ENCODE results near the gene AFF3. TPM values are rescaled to one million over a fixed set of nuclear protein-coding genes. Genes with fewer than 3 reads are reported as not detected.
"Not testable (repeated sequence)": the region's sequence is repeated elsewhere in the genome, so short reads cannot be mapped to it uniquely, and the experiment has no call there.

The AFF3 gene
- total and polyA plus RNA-seq, 5 donors, result 4.0 to 22.0 (median 17.8) TPM

DNA sequence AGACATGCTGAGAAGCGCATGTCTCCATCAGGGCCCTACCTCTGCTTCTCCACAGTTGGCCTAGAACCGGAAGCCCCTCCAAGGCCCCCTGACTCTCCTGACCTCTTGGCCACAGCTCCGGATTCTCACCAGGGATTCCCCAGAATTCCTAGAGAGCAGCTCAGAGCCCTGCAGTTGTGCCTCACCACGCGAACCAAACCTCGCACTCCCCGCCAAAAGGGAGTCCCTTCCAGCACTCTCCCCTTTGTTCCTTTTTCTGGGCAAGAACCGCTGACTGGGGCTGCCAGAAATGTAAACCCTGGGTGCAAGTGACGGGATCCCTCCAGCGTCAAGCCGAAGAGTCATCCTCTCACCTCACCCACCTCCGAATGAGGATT, 36.7 kb downstream of the AFF3 start:
- WGBS, result 28% methylated on average over 12 of the region's 12 CpGs
- H3K27me3 ChIP-seq (ENCODE audit: control insufficient read depth, insufficient read depth), result no peaks in the 10 kb centered on the region
- peak; percentile 16 to 34 for ATAC-seq
- peak in 2 of 3 donors; percentile 46 to 55 for DNase-seq
- intact Hi-C loops (cut with DNase I), result no loop called here
- H3K27ac ChIP-seq (ENCODE audit: low read length), result no peak overlapping the region
- no peaks in the 10 kb centered on the region for H3K4me1 ChIP-seq (ENCODE audit: control insufficient read depth, insufficient read depth, low read length)
- peak overlapping the region; percentile 94 for H3K4me3 ChIP-seq (ENCODE audit: low read length)
- H3K9me3 ChIP-seq (ENCODE audit: control insufficient read depth, low read length), result no peaks in the 10 kb centered on the region

- Histone ChIP-seq H3K4me1 (ENCODE audit: control insufficient read depth, insufficient read depth, low read length) (no peaks in the 10 kb centered on the region), H3K27ac (ENCODE audit: low read length) (peak overlapping the region; percentile 26), H3K9me3 (ENCODE audit: control insufficient read depth, low read length) (no peaks in the 10 kb centered on the region), H3K4me3 (ENCODE audit: low read length) (peak overlapping the region; percentile 94), H3K27me3 (ENCODE audit: control insufficient read depth, insufficient read depth) (no peaks in the 10 kb centered on the region)
- ATAC-seq, result peak; percentile 56 to 72
- DNase-seq, result peak; percentile 16 to 70 (median 62)
- WGBS, result under 1% methylated on average over 110 of the region's 119 CpGs
- intact Hi-C loops (cut with DNase I), result no loop called here
These were observed 37.4 kb downstream of the AFF3 start for GRCh38 chr2:100104718-100105677.

DNA sequence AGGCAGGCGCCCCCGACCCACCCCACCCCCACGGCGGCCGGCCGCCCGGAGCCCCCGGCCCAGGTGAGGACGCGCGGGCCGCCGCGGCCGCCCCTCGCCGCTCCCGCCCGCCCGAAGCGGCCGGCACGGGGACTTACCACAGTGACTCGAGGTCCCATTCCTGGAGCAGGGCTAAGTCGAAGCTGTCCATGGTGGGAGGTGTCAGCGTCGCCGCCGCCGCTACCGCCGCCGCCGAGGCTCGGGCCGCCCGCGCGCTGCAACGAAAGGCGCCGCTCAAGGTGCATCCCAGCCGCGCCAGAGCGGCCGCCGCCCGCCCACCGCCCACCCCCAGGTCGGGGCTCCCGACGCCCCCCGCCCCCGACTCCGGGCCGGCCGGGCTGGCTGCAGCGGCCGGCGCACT, 38.1 kb downstream of the AFF3 start:
- H3K27ac ChIP-seq (ENCODE audit: low read length); intact Hi-C loops (cut with DNase I); H3K27me3 ChIP-seq (ENCODE audit: control insufficient read depth, insufficient read depth); H3K9me3 ChIP-seq (ENCODE audit: control insufficient read depth, low read length); H3K4me1 ChIP-seq (ENCODE audit: control insufficient read depth, insufficient read depth, low read length): not testable (repeated sequence)
- peak overlapping the region; percentile 94 for H3K4me3 ChIP-seq (ENCODE audit: low read length)
- WGBS, result under 1% methylated on average over 24 of the region's 60 CpGs
- DNase-seq, result peak in 2 of 3 donors; percentile 53 to 57
- ATAC-seq, result peak; percentile 41 to 54

DNA sequence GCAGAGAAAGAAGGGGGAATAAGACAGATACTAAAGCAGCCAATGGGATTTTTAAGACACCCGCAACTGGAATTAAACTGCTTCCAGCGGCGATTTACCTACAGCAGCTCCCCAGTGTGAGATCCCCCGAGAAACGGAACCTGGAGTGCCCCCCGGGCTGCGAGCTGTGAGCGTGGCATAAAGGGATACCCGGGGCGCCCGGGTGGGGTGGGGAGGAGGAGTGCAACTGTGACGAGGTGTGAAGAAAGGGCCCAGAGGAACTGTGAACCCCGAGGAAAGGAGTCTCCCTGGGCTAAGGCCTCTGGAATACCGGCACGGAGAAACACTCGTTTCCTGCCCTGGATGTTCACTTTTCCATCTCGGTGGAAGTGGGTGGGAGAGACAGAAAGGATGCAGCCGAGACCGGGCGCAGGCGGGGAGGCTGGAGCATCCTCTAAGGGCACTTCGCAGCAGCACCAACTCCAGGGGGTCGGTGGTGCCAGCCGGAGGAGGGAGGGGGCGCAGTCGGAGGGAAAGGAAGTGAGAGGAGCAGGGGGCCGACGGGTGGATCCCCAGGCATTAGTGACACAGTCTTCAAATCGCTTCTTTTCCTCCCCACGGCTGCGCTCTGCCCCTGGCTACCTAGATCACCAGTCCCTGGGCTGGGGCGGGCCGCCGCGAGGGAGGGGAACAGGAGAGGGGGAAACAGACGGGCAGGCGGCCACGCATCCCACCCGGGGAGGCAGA, 38.7 kb downstream of the AFF3 start:
- DNase-seq (peak in 1 of 3 donors; percentile 39), ATAC-seq (peak; percentile 39 to 41)
- H3K4me1 ChIP-seq (ENCODE audit: control insufficient read depth, insufficient read depth, low read length); H3K9me3 ChIP-seq (ENCODE audit: control insufficient read depth, low read length); H3K27ac ChIP-seq (ENCODE audit: low read length); intact Hi-C loops (cut with DNase I); H3K27me3 ChIP-seq (ENCODE audit: control insufficient read depth, insufficient read depth): not testable (repeated sequence)
- H3K4me3 ChIP-seq (ENCODE audit: low read length), result peak overlapping the region; percentile 20
- WGBS, result 14% methylated on average over 30 of the region's 39 CpGs

DNA sequence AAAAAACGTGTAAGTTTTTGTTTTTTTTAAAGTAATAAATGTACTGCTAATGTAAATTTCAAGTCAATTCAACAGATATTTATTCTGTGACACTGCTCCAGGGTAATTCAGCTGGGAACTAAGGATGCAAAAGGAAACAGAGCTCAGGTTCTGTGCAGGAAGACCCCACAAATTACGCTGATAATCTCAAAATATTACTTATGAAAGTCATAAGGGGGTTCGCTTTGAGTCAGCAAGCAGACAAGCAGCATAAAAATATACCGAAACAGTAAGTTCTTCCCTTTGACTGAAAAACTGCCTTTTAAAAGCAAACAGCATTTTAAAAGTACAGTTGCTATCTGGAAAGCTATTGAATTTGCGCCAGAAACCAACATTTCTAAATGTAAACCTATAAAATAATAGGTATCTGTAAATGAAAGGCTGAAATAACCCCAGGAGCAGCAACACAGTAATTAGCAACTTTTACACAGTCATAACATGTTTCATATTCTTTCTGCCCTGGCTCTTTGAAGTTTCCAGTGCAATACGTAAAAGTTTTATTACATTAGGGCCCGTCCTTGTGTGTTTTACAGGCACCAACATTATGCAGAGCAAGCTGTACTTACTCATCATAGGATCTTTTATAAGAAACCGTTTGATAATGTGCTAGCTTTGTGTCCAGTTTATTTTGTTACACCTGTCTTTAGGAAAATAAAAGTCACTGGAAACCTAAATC, 39.8 kb downstream of the AFF3 start:
- intact Hi-C loops (cut with DNase I); H3K9me3 ChIP-seq (ENCODE audit: control insufficient read depth, low read length); H3K27ac ChIP-seq (ENCODE audit: low read length); H3K4me3 ChIP-seq (ENCODE audit: low read length); H3K27me3 ChIP-seq (ENCODE audit: control insufficient read depth, insufficient read depth); H3K4me1 ChIP-seq (ENCODE audit: control insufficient read depth, insufficient read depth, low read length); DNase-seq; ATAC-seq: not testable (repeated sequence)
- WGBS, result 46% methylated on average over 3 of the region's 8 CpGs

DNA sequence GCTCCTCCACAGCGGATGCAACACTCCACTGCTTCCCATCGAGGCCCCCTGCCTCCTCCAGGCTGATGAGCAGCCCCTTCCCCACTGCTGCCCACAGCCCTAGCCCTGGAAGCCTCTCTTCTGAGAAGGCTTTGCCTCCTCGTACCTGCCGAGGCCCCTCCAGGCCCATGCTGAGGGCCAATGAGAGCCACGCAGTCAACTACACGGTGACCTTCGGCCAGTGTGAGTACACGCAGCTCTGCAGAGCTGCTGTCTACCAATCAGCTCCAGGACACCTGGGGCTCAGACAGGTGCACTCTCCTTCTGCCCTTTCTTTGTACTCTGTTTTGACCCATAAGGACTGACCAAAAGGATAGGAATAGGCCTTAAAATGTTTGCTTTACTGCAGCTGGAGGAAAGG, 43.5 kb downstream of the AFF3 start:
- 81% methylated on average over 6 of the region's 8 CpGs for WGBS
- H3K27me3 ChIP-seq (ENCODE audit: control insufficient read depth, insufficient read depth); H3K27ac ChIP-seq (ENCODE audit: low read length); DNase-seq; H3K4me1 ChIP-seq (ENCODE audit: control insufficient read depth, insufficient read depth, low read length); intact Hi-C loops (cut with DNase I); H3K4me3 ChIP-seq (ENCODE audit: low read length); H3K9me3 ChIP-seq (ENCODE audit: control insufficient read depth, low read length); ATAC-seq: not testable (repeated sequence)

DNA sequence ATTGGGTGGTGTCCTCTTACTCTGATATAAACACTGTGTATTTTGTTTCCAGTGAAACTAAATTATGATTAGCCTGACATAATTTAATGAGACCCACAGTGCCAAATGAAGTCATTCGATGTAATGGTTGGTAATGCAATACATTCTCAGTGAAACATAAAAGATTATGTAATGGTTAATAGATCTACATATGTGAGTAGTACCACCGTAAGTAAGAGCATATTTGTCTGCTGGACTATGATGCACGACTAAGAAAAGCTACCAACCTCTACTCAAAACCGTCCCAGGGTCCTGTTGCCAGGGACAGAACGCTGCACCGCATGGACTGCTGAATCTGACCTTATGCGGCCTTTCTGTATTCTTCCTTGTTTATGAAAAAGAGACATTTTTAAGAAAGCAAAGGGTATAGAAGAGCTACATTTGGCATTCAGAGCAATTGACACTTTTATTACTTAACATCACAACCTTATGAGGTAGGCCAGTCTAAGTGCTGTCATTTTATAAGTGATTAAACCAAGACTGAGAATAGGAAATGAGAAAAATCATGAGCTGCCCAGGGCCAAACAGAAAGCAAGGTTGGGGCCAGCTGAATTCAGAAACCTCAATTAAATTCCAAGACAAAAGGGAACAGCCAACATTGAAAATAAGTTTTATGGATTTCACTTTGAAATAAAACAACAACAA, 44.6 kb downstream of the AFF3 start:
- H3K27ac ChIP-seq (ENCODE audit: low read length); ATAC-seq; H3K27me3 ChIP-seq (ENCODE audit: control insufficient read depth, insufficient read depth); H3K9me3 ChIP-seq (ENCODE audit: control insufficient read depth, low read length); H3K4me3 ChIP-seq (ENCODE audit: low read length); DNase-seq; intact Hi-C loops (cut with DNase I); H3K4me1 ChIP-seq (ENCODE audit: control insufficient read depth, insufficient read depth, low read length): not testable (repeated sequence)
- WGBS, result no CpG with 5 or more reads among the region's 7 CpGs

DNA sequence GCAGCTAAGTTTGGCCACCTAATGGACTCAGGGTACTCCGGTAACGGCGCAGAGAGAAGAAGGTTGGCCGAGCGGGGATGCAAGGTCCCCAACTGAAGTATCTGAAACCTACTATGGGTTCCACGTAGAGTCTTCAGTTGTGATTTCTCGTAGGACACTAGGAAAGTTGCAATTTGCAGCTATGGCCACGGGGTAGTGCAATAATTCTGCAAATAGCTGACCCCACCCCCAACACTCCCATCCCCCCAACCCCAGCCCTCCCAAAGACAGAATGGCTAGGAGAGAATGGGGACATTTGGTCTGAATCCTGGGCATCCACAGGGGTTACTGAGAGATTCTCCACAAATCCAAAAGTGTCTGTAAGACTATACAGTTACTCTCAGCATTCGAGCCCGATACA, 46.5 kb downstream of the AFF3 start:
- ATAC-seq; H3K9me3 ChIP-seq (ENCODE audit: control insufficient read depth, low read length); intact Hi-C loops (cut with DNase I); H3K27ac ChIP-seq (ENCODE audit: low read length); H3K4me3 ChIP-seq (ENCODE audit: low read length); DNase-seq; H3K4me1 ChIP-seq (ENCODE audit: control insufficient read depth, insufficient read depth, low read length); H3K27me3 ChIP-seq (ENCODE audit: control insufficient read depth, insufficient read depth): not testable (repeated sequence)
- 89% methylated on average over 8 of the region's 10 CpGs for WGBS

DNA sequence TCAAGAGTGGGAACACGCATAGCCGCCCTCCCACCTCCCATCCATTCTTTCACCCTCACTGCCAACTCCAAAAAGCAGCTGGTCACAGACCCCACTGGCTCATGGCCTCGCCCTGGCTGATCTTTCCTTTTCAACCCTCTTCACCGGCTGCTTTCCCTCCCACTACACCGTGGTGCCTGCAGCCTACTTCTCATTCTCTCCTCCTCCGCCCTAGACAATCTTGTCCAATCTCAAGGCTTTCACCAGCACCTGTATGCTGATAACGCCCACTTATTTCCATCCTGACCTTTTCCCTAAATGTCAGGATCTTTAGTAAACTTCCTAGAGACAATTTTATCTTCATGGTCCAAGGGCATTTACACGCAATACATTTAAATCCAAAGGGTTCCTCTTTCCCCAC, 50.6 kb downstream of the AFF3 start:
- ATAC-seq; H3K27me3 ChIP-seq (ENCODE audit: control insufficient read depth, insufficient read depth); intact Hi-C loops (cut with DNase I); H3K27ac ChIP-seq (ENCODE audit: low read length); H3K4me1 ChIP-seq (ENCODE audit: control insufficient read depth, insufficient read depth, low read length); H3K9me3 ChIP-seq (ENCODE audit: control insufficient read depth, low read length); DNase-seq; H3K4me3 ChIP-seq (ENCODE audit: low read length): not testable (repeated sequence)
- WGBS, result 84% methylated on average over 5 of the region's 8 CpGs

DNA sequence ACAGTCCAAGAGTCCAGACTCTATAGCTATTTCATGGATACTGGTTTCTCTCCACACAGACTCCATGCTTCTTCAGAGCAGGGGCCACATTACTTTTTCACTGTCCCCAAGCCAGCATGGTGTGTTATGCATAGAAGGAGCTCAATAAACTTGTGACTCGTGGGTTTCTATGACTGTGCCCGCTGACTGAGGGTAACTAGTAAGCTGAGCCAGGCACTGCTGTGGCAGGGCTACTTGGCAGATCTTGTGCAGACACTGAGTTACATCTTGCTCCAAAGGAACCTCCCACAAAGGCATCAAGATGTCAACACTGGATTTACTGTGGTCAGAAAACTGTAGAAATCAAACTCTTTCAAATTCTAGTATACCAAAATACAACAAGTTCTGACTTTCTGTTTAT, 56.6 kb downstream of the AFF3 start:
- DNase-seq; H3K27me3 ChIP-seq (ENCODE audit: control insufficient read depth, insufficient read depth); ATAC-seq; H3K9me3 ChIP-seq (ENCODE audit: control insufficient read depth, low read length); H3K4me3 ChIP-seq (ENCODE audit: low read length); intact Hi-C loops (cut with DNase I); H3K4me1 ChIP-seq (ENCODE audit: control insufficient read depth, insufficient read depth, low read length); H3K27ac ChIP-seq (ENCODE audit: low read length): not testable (repeated sequence)
- 94% methylated on average over 2 of the region's 2 CpGs for WGBS

All from right cardiac atrium (tissue), 5 donors.